K562 (cell line): ENCODE data around the gene HACL1. TPM values are rescaled to one million over a fixed set of nuclear protein-coding genes. Genes with fewer than 3 reads are reported as not detected.

ENCODE experiments used
- ATAC-seq: fragments of 200-7000 bp; cut with Tn5 transposase; 3 replicates; pipeline ENCODE4 v1.9.1; 2020; ENCODE audit warnings: moderate library complexity
- BruUV-seq: library from RNA; stranded (reverse); fragments of 400-500 nt; replicated peaks from 2 replicates; lab custom pipeline; 2021; lab: Mats Ljungman, UMichigan
- CTCF ChIA-PET: fragments of 300-600 bp; formaldehyde crosslinking; extraction: SDS; loops from one replicate; lab custom pipeline; 2021; ENCODE audit warnings: low intra/inter-chr PET ratio; lab: Yijun Ruan, JAX
- POLR2A ChIA-PET: fragments of 300-600, 350-650 bp; sonication (Branson Sonifier 250); formaldehyde crosslinking; extraction: SDS; loops from one replicate; lab custom pipeline; 2021; ENCODE audit warnings: antibody characterized with exemption, inconsistent platforms; lab: Yijun Ruan, JAX
- DNase-seq, 4 experiments: peaks; one replicate each; pipeline versions ENCODE4 v3.0.0 to v3.0.0-alpha.2; 2011 to 2018; ENCODE audit warnings: low spot score in 3 of 4, mixed read lengths in 3 of 4; ENCODE audit errors: extremely low read depth in 1 of 4
- FAIRE-seq: peaks from 2 replicates; lab custom pipeline; 2011; peaks lifted over from hg19 to GRCh38; lab: Jason Lieb, UNC
- H2AFZ ChIP-seq: 2 replicates; pipeline ENCODE4 v1.6.0; 2011; ENCODE audit warnings: low read depth, low read length, control low read depth, inconsistent platforms
- H3K27ac ChIP-seq: fragments of 200-600 bp; 3 replicates; pipeline ENCODE4 v1.8.0; 2011; ENCODE audit warnings: low read depth, mild to moderate bottlenecking, control low read depth, inconsistent platforms, low read length, moderate library complexity, mixed read lengths; ENCODE audit errors: extremely low read depth
- H3K27me3 ChIP-seq, 2 experiments: fragments of 300-600 bp in 1 of 2; 2 replicates in 1 of 2; 3 replicates in 1 of 2; pipeline versions ENCODE4 v1.6.0 to v1.8.0; 2011; ENCODE audit warnings: inconsistent platforms in 2 of 2, low read length in 2 of 2, mild to moderate bottlenecking in 1 of 2, mixed read lengths in 1 of 2, moderate library complexity in 1 of 2; ENCODE audit not compliant: control insufficient read depth in 2 of 2, insufficient read depth in 2 of 2
- H3K36me3 ChIP-seq: fragments of 300-600 bp; 3 replicates; pipeline ENCODE4 v1.8.0; 2011; ENCODE audit warnings: mild to moderate bottlenecking, low read length, inconsistent platforms; ENCODE audit not compliant: control insufficient read depth, insufficient read depth
- H3K4me1 ChIP-seq, 2 experiments: fragments of 200-600 bp in 1 of 2; replicated peaks in 1 of 2; 2 replicates in 1 of 2; 3 replicates in 1 of 2; pipeline versions ENCODE4 v1.5.1 to v1.8.0; 2011; ENCODE audit warnings: inconsistent platforms in 2 of 2, low read length in 2 of 2, mild to moderate bottlenecking in 1 of 2, mixed read lengths in 1 of 2, moderate library complexity in 1 of 2; ENCODE audit not compliant: control insufficient read depth in 2 of 2, insufficient read depth in 2 of 2
- H3K4me2 ChIP-seq: 2 replicates; pipeline ENCODE4 v1.6.1; 2011; ENCODE audit warnings: low read length, control low read depth, inconsistent platforms, mixed read lengths; ENCODE audit not compliant: insufficient read depth
- H3K4me3 ChIP-seq: fragments of 200-600 bp; sonication (generic), shearing (Covaris generic); 2 replicates; pipeline ENCODE4 v1.5.1; 2016; ENCODE audit warnings: control low read depth, inconsistent platforms
- H3K79me2 ChIP-seq: fragments of 200-600 bp; 3 replicates; pipeline ENCODE4 v1.8.0; 2011; ENCODE audit warnings: low read length, inconsistent platforms; ENCODE audit not compliant: control insufficient read depth, insufficient read depth
- H3K9ac ChIP-seq, 2 experiments: 2 replicates each; pipeline versions ENCODE4 v1.6.0 to v1.6.1; 2011; ENCODE audit warnings: low read depth in 2 of 2, low read length in 2 of 2, control low read depth in 1 of 2, inconsistent platforms in 1 of 2, mild to moderate bottlenecking in 1 of 2, mixed read lengths in 1 of 2; ENCODE audit not compliant: insufficient read depth in 1 of 2
- H3K9me1 ChIP-seq: one replicate; pipeline ENCODE4 v1.6.0; 2011; ENCODE audit warnings: inconsistent platforms, mild to moderate bottlenecking, low read length, moderate library complexity; ENCODE audit not compliant: control insufficient read depth, insufficient read depth
- H3K9me3 ChIP-seq: replicated peaks from 2 replicates; pipeline ENCODE4 v1.5.1; 2011; ENCODE audit warnings: low read depth, low read length, inconsistent platforms; ENCODE audit not compliant: control insufficient read depth, insufficient read depth
- H4K20me1 ChIP-seq: replicated peaks from 2 replicates; pipeline ENCODE4 v1.6.1; 2011; ENCODE audit warnings: low read length, inconsistent platforms, mixed read lengths; ENCODE audit not compliant: control insufficient read depth, insufficient read depth
- ELF4 ChIP-seq: fragments of 450-650 bp; formaldehyde crosslinking; IDR thresholded peaks from 2 replicates; pipeline ENCODE4 v1.4.0; 2022; ENCODE audit warnings: missing genetic modification characterization
- ETS2 ChIP-seq: IDR thresholded peaks from 2 replicates; pipeline ENCODE4 v1.6.1; 2016; ENCODE audit warnings: borderline replicate concordance, missing genetic modification characterization, mild to moderate bottlenecking, moderate library complexity, missing compliant biosample characterization; ENCODE audit not compliant: poor library complexity, severe bottlenecking
- SETDB1 ChIP-seq: IDR thresholded peaks from one replicate; pipeline ENCODE4 v1.6.1; 2012; ENCODE audit warnings: low read length, control low read depth, inconsistent platforms
- ZNF224 ChIP-seq: sonication (generic); formaldehyde crosslinking; IDR thresholded peaks from 2 replicates; pipeline ENCODE4 v1.8.0; 2022; ENCODE audit warnings: mild to moderate bottlenecking, missing genetic modification reagents
- ZNF583 ChIP-seq: fragments of 250-450 bp; sonication (Bioruptor Pico); IDR thresholded peaks from 2 replicates; pipeline ENCODE4 v1.4.0; 2020
- WGBS: fragments of 100-300 bp; shearing (Covaris generic); methylation state at CpG from one replicate; pipeline ENCODE4 v1.1.6; 2016; ENCODE audit warnings: low coverage, mixed read lengths; ENCODE audit not compliant: insufficient coverage; ENCODE audit errors: missing lambda C conversion rate; 5-methylcytosine and 5-hydroxymethylcytosine counted together
- in situ Hi-C: fragments of 300-500 bp; cut with MboI; formaldehyde crosslinking; loops from 4 replicates; pipeline ENCODE4 v1.15.0; 2018; ENCODE audit warnings: inconsistent platforms, mixed read lengths
- intact Hi-C: fragments of 100-400 bp; cut with micrococcal nuclease; formaldehyde crosslinking; loops from 2 replicates; pipeline ENCODE4 v1.14.2; 2022
- polyA plus RNA-seq, 8 experiments: library from polyadenylated mRNA; depleted of rRNA in 4 of 8; stranded (reverse) in 5 of 8; unstranded in 3 of 8; fragments of >200 nt; fragmentation: Nextera tagmentation in 2 of 8; fragmentation: Illumina TruSeq in 1 of 8; extraction: Ambion mirVana in 2 of 8; extraction: Trizol in 1 of 8; gene quantifications; 2 replicates each; pipeline versions ENCODE4 v1.2.1 to v1.2.3, GENCODE V29; 2011 to 2014; ENCODE audit warnings: inconsistent platforms in 1 of 8, missing spikeins in 1 of 8
- total RNA-seq, 7 experiments: library from RNA; depleted of rRNA in 6 of 7; stranded (reverse); fragments of >200 nt in 6 of 7; fragmentation: Illumina TruSeq in 2 of 7; extraction: Trizol in 2 of 7; gene quantifications; 2 replicates each; pipeline versions ENCODE4 v1.2.1 to v1.2.3, GENCODE V29; 2011 to 2021; ENCODE audit warnings: low replicate concordance in 1 of 7
- TF ChIP-seq, protein P1 (sequence below): sonication (generic); formaldehyde crosslinking; IDR thresholded peaks from 2 replicates; pipeline ENCODE4 v1.8.0; 2022; ENCODE audit warnings: mild to moderate bottlenecking, missing genetic modification reagents
- TF ChIP-seq, protein P2 (sequence below): fragments of 450-650 bp; formaldehyde crosslinking; IDR thresholded peaks from 2 replicates; pipeline ENCODE4 v1.4.0; 2022; ENCODE audit warnings: mild to moderate bottlenecking, moderate library complexity
- TF ChIP-seq, protein P3 (sequence below): fragments of 200-800 bp; sonication (Bioruptor generic); IDR thresholded peaks from 2 replicates; pipeline ENCODE4 v1.6.1; 2016; ENCODE audit warnings: missing genetic modification characterization, missing compliant biosample characterization

The HACL1 gene
- total and polyA plus RNA-seq, 9 of the 15 experiments (the other 6 are each of a cell fraction or from before 2014, with no cell fraction given), result 18.9 to 61.5 (median 30.5) TPM

DNA sequence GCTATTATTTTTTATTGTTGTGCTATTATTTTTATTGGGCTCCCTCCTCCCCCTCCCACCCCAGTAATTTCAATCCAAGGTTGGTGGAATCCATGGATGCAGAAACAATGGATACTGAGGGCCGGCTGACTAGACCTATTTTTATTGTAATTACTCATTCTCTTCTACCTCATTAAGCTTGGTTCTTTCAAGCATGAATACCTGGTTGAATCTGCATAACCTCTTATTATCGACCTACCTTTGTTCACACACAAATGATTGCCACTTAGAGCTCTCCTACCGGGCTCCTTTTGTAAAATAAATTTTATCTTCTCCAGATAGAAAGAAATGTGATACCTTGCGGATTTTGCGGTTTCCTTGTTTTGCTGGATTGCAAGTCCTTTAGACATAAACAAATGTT, 31.8 kb upstream of the HACL1 start:
- Histone ChIP-seq H3K27ac (no peak overlapping the region), H3K36me3 (no peaks in the 10 kb centered on the region), H3K4me1 (peaks cover 3 to 12% of the 10 kb centered on the region in 2 experiments; a peak in 3 of 5 replicates), H3K9me3 (no peaks in the 10 kb centered on the region), H3K9me1 (no peaks in the 10 kb centered on the region), H3K4me2 (no peak overlapping the region), H2AFZ (no peak overlapping the region), H3K79me2 (no peaks in the 10 kb centered on the region), H3K27me3 (peaks cover 0 to 15% of the 10 kb centered on the region in 2 experiments; a peak in 2 of 5 replicates), H4K20me1 (no peaks in the 10 kb centered on the region), H3K9ac (no peak overlapping the region), H3K4me3 (no peak overlapping the region)
- BruUV-seq, result no TSS peak
- POLR2A ChIA-PET, result interaction anchor here (0.9 kb wide), 1 partner anchor 564 kb away, joined by 3 read pairs; no protein-coding TSS in a partner anchor
- FAIRE-seq (no peak), DNase-seq (no peak), ATAC-seq (no peak)
- CTCF ChIA-PET, result no interaction called here
- intact Hi-C loops, result loop anchor here (10.0 kb wide), 3 partner anchors 342 to 912 kb away; partner anchors contain the start of gene CAPN7
- in situ Hi-C loops, result loop anchor here (25.0 kb wide), 1 partner anchor 904 kb away; no protein-coding TSS in a partner anchor
- 42% methylated on average over 5 of the region's 5 CpGs for WGBS
- no peak for TF ChIP-seq ETS2
- TF ChIP-seq ZNF224 (CRISPR knock-in tag), result no peak
- TF ChIP-seq, protein P1, sequence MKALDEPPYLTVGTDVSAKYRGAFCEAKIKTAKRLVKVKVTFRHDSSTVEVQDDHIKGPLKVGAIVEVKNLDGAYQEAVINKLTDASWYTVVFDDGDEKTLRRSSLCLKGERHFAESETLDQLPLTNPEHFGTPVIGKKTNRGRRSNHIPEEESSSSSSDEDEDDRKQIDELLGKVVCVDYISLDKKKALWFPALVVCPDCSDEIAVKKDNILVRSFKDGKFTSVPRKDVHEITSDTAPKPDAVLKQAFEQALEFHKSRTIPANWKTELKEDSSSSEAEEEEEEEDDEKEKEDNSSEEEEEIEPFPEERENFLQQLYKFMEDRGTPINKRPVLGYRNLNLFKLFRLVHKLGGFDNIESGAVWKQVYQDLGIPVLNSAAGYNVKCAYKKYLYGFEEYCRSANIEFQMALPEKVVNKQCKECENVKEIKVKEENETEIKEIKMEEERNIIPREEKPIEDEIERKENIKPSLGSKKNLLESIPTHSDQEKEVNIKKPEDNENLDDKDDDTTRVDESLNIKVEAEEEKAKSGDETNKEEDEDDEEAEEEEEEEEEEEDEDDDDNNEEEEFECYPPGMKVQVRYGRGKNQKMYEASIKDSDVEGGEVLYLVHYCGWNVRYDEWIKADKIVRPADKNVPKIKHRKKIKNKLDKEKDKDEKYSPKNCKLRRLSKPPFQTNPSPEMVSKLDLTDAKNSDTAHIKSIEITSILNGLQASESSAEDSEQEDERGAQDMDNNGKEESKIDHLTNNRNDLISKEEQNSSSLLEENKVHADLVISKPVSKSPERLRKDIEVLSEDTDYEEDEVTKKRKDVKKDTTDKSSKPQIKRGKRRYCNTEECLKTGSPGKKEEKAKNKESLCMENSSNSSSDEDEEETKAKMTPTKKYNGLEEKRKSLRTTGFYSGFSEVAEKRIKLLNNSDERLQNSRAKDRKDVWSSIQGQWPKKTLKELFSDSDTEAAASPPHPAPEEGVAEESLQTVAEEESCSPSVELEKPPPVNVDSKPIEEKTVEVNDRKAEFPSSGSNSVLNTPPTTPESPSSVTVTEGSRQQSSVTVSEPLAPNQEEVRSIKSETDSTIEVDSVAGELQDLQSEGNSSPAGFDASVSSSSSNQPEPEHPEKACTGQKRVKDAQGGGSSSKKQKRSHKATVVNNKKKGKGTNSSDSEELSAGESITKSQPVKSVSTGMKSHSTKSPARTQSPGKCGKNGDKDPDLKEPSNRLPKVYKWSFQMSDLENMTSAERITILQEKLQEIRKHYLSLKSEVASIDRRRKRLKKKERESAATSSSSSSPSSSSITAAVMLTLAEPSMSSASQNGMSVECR (CRISPR knock-in tag), result no peak
- TF ChIP-seq, protein P2, sequence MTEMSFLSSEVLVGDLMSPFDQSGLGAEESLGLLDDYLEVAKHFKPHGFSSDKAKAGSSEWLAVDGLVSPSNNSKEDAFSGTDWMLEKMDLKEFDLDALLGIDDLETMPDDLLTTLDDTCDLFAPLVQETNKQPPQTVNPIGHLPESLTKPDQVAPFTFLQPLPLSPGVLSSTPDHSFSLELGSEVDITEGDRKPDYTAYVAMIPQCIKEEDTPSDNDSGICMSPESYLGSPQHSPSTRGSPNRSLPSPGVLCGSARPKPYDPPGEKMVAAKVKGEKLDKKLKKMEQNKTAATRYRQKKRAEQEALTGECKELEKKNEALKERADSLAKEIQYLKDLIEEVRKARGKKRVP (CRISPR knock-in tag), result no peak
- TF ChIP-seq, protein P3, sequence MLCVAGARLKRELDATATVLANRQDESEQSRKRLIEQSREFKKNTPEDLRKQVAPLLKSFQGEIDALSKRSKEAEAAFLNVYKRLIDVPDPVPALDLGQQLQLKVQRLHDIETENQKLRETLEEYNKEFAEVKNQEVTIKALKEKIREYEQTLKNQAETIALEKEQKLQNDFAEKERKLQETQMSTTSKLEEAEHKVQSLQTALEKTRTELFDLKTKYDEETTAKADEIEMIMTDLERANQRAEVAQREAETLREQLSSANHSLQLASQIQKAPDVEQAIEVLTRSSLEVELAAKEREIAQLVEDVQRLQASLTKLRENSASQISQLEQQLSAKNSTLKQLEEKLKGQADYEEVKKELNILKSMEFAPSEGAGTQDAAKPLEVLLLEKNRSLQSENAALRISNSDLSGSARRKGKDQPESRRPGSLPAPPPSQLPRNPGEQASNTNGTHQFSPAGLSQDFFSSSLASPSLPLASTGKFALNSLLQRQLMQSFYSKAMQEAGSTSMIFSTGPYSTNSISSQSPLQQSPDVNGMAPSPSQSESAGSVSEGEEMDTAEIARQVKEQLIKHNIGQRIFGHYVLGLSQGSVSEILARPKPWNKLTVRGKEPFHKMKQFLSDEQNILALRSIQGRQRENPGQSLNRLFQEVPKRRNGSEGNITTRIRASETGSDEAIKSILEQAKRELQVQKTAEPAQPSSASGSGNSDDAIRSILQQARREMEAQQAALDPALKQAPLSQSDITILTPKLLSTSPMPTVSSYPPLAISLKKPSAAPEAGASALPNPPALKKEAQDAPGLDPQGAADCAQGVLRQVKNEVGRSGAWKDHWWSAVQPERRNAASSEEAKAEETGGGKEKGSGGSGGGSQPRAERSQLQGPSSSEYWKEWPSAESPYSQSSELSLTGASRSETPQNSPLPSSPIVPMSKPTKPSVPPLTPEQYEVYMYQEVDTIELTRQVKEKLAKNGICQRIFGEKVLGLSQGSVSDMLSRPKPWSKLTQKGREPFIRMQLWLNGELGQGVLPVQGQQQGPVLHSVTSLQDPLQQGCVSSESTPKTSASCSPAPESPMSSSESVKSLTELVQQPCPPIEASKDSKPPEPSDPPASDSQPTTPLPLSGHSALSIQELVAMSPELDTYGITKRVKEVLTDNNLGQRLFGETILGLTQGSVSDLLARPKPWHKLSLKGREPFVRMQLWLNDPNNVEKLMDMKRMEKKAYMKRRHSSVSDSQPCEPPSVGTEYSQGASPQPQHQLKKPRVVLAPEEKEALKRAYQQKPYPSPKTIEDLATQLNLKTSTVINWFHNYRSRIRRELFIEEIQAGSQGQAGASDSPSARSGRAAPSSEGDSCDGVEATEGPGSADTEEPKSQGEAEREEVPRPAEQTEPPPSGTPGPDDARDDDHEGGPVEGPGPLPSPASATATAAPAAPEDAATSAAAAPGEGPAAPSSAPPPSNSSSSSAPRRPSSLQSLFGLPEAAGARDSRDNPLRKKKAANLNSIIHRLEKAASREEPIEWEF (CRISPR knock-in tag), result no peak
- TF ChIP-seq ELF4, result no peak
- TF ChIP-seq ZNF583 (CRISPR knock-in tag), result no peak
- no peak for TF ChIP-seq SETDB1
